Measurements from ENCODE around the gene ALKBH1.
"Not testable (repeated sequence)": the region's sequence is repeated elsewhere in the genome, so short reads cannot be mapped to it uniquely, and the experiment has no call there.

Gene ALKBH1

GRCh38 chr14:77663293-77663692 lies 44.5 kb downstream of the ALKBH1 start:
- no peak overlapping the region for H3K9ac ChIP-seq (ENCODE audit: low read length)
- H3K9me3 ChIP-seq (replicated peaks; ENCODE audit: insufficient read depth, low read length): no peaks in the 10 kb centered on the region
- no peaks in the 10 kb centered on the region for H3K79me2 ChIP-seq (ENCODE audit: low read length)
- H3K9me2 ChIP-seq (replicated peaks; ENCODE audit: insufficient read depth, low read length): no peaks in the 10 kb centered on the region
- no peaks in the 10 kb centered on the region for H3K27me3 ChIP-seq (replicated peaks; ENCODE audit: insufficient read depth, low read length)
- DNase-seq: no peak
- no peak overlapping the region for H3K4me3 ChIP-seq (ENCODE audit: low read length)
- no peak overlapping the region for H2AFZ ChIP-seq (ENCODE audit: low read length)
- H3K36me3 ChIP-seq (replicated peaks; ENCODE audit: insufficient read depth, low read length): no peaks in the 10 kb centered on the region
- H3F3A ChIP-seq (ENCODE audit: insufficient read depth, low read length): no peaks in the 10 kb centered on the region
- H3K4me1 ChIP-seq (ENCODE audit: low read length): no peaks in the 10 kb centered on the region
- no peak overlapping the region for H3K27ac ChIP-seq (ENCODE audit: low read length)
- TF ChIP-seq CTCF (IDR thresholded peaks at IDR 0.05; ENCODE audit: low read length): no peak
- no peak for TF ChIP-seq EZH2phosphoT487 (IDR thresholded peaks at IDR 0.05; ENCODE audit: low read length)
- no peak for TF ChIP-seq EZH2 (optimal IDR thresholded peaks at IDR 0.05; ENCODE audit: low read depth, low read length)
- no peak overlapping the region for H3K4me2 ChIP-seq (ENCODE audit: low read depth, low read length)
- H4K20me1 ChIP-seq (ENCODE audit: insufficient read depth, low read length): no peaks in the 10 kb centered on the region

GRCh38 chr14:77661562-77661961 lies 46.3 kb downstream of the ALKBH1 start:
- not testable (repeated sequence) for H3K9me2 ChIP-seq (replicated peaks; ENCODE audit: insufficient read depth, low read length); H3K9me3 ChIP-seq (replicated peaks; ENCODE audit: insufficient read depth, low read length); H3K4me3 ChIP-seq (ENCODE audit: low read length); H3K27me3 ChIP-seq (replicated peaks; ENCODE audit: insufficient read depth, low read length); H3F3A ChIP-seq (ENCODE audit: insufficient read depth, low read length); H3K4me2 ChIP-seq (ENCODE audit: low read depth, low read length); H3K79me2 ChIP-seq (ENCODE audit: low read length); H4K20me1 ChIP-seq (ENCODE audit: insufficient read depth, low read length); H2AFZ ChIP-seq (ENCODE audit: low read length); H3K36me3 ChIP-seq (replicated peaks; ENCODE audit: insufficient read depth, low read length); DNase-seq; H3K9ac ChIP-seq (ENCODE audit: low read length); H3K27ac ChIP-seq (ENCODE audit: low read length); H3K4me1 ChIP-seq (ENCODE audit: low read length)

GRCh38 chr14:77660754-77661153 lies 47.1 kb downstream of the ALKBH1 start:
- Histone ChIP-seq H3K9ac (ENCODE audit: low read length) (no peak overlapping the region), H3K4me2 (ENCODE audit: low read depth, low read length) (no peak overlapping the region), H2AFZ (ENCODE audit: low read length) (no peak overlapping the region), H3K4me1 (ENCODE audit: low read length) (no peaks in the 10 kb centered on the region), H3F3A (ENCODE audit: insufficient read depth, low read length) (no peaks in the 10 kb centered on the region), H3K27ac (ENCODE audit: low read length) (no peak overlapping the region), H3K4me3 (ENCODE audit: low read length) (no peak overlapping the region), H3K79me2 (ENCODE audit: low read length) (no peaks in the 10 kb centered on the region), H3K27me3 (replicated peaks; ENCODE audit: insufficient read depth, low read length) (no peaks in the 10 kb centered on the region), H4K20me1 (ENCODE audit: insufficient read depth, low read length) (no peaks in the 10 kb centered on the region), H3K9me2 (replicated peaks; ENCODE audit: insufficient read depth, low read length) (no peaks in the 10 kb centered on the region), H3K9me3 (replicated peaks; ENCODE audit: insufficient read depth, low read length) (no peaks in the 10 kb centered on the region), H3K36me3 (replicated peaks; ENCODE audit: insufficient read depth, low read length) (no peaks in the 10 kb centered on the region)
- DNase-seq: no peak
- TF ChIP-seq EZH2phosphoT487 (IDR thresholded peaks at IDR 0.05; ENCODE audit: low read length) (no peak), CTCF (IDR thresholded peaks at IDR 0.05; ENCODE audit: low read length) (no peak), EZH2 (optimal IDR thresholded peaks at IDR 0.05; ENCODE audit: low read depth, low read length) (no peak)

- DNase-seq: no peak
- Histone ChIP-seq H3K4me3 (ENCODE audit: low read length) (no peak overlapping the region), H3K4me1 (ENCODE audit: low read length) (no peaks in the 10 kb centered on the region), H3F3A (ENCODE audit: insufficient read depth, low read length) (no peaks in the 10 kb centered on the region), H3K9me2 (replicated peaks; ENCODE audit: insufficient read depth, low read length) (no peaks in the 10 kb centered on the region), H4K20me1 (ENCODE audit: insufficient read depth, low read length) (no peaks in the 10 kb centered on the region), H3K9me3 (replicated peaks; ENCODE audit: insufficient read depth, low read length) (no peaks in the 10 kb centered on the region), H2AFZ (ENCODE audit: low read length) (no peak overlapping the region), H3K36me3 (replicated peaks; ENCODE audit: insufficient read depth, low read length) (no peaks in the 10 kb centered on the region), H3K9ac (ENCODE audit: low read length) (no peak overlapping the region), H3K27ac (ENCODE audit: low read length) (no peak overlapping the region), H3K79me2 (ENCODE audit: low read length) (no peaks in the 10 kb centered on the region), H3K27me3 (replicated peaks; ENCODE audit: insufficient read depth, low read length) (no peaks in the 10 kb centered on the region), H3K4me2 (ENCODE audit: low read depth, low read length) (no peak overlapping the region)
- TF ChIP-seq CTCF (IDR thresholded peaks at IDR 0.05; ENCODE audit: low read length) (no peak), EZH2phosphoT487 (IDR thresholded peaks at IDR 0.05; ENCODE audit: low read length) (no peak), EZH2 (optimal IDR thresholded peaks at IDR 0.05; ENCODE audit: low read depth, low read length) (no peak)
Observed at GRCh38 chr14:77659831-77660230, 48.0 kb downstream of the ALKBH1 start.

All from MM.1S (cell line).